Lower leg skin (tissue), 3 donors: ENCODE results near the gene AMBRA1.

Experiments
- POLR2A ChIP-seq, 2 donors: fragments of 450-650 bp; IDR thresholded peaks; one replicate each; pipeline ENCODE4 v1.6.1; 2016 to 2017; ENCODE audit warnings: antibody characterized with exemption in 2 of 2, mild to moderate bottlenecking in 1 of 2, moderate library complexity in 1 of 2
- TF ChIP-seq, protein P1 (sequence below), 3 donors: fragments of 450-650 bp; IDR thresholded peaks; one replicate each; pipeline ENCODE4 v1.5.1; 2016; ENCODE audit warnings: antibody characterized with exemption in 3 of 3, mild to moderate bottlenecking in 3 of 3, moderate library complexity in 2 of 3

DNA sequence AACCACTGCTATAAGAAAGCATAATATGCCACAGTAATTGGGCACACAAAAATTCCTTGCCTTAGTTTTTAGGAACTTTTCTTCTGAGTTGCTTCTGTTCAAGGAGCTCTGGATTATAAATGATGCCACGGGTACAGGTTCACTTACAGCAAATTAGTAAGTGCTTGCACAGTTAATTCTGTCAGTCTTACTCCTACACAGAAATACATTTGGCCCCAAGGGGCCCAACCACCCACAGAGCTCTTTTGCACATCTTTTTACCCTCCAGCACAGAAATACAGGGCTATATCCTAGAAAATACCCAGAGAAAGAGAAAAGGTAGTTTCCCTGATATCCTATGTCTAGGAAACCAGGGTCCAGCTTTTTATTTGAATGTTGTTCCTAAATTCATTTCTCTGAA, 115.6 kb downstream of the AMBRA1 start:
- TF ChIP-seq, protein P1, sequence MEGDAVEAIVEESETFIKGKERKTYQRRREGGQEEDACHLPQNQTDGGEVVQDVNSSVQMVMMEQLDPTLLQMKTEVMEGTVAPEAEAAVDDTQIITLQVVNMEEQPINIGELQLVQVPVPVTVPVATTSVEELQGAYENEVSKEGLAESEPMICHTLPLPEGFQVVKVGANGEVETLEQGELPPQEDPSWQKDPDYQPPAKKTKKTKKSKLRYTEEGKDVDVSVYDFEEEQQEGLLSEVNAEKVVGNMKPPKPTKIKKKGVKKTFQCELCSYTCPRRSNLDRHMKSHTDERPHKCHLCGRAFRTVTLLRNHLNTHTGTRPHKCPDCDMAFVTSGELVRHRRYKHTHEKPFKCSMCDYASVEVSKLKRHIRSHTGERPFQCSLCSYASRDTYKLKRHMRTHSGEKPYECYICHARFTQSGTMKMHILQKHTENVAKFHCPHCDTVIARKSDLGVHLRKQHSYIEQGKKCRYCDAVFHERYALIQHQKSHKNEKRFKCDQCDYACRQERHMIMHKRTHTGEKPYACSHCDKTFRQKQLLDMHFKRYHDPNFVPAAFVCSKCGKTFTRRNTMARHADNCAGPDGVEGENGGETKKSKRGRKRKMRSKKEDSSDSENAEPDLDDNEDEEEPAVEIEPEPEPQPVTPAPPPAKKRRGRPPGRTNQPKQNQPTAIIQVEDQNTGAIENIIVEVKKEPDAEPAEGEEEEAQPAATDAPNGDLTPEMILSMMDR (IDR thresholded peaks at IDR 0.05), result no peak
- no peak for TF ChIP-seq POLR2A (IDR thresholded peaks at IDR 0.05)
